HG03159 (cell line): ENCODE results near the gene KIAA1549.

Experiments
- ATAC-seq: cut with Tn5 transposase; IDR thresholded peaks from one replicate; pipeline ENCODE4 v1.9.1; 2021; ENCODE audit warnings: mild to moderate bottlenecking, moderate library complexity; ENCODE audit not compliant: unreplicated experiment

Gene KIAA1549

DNA sequence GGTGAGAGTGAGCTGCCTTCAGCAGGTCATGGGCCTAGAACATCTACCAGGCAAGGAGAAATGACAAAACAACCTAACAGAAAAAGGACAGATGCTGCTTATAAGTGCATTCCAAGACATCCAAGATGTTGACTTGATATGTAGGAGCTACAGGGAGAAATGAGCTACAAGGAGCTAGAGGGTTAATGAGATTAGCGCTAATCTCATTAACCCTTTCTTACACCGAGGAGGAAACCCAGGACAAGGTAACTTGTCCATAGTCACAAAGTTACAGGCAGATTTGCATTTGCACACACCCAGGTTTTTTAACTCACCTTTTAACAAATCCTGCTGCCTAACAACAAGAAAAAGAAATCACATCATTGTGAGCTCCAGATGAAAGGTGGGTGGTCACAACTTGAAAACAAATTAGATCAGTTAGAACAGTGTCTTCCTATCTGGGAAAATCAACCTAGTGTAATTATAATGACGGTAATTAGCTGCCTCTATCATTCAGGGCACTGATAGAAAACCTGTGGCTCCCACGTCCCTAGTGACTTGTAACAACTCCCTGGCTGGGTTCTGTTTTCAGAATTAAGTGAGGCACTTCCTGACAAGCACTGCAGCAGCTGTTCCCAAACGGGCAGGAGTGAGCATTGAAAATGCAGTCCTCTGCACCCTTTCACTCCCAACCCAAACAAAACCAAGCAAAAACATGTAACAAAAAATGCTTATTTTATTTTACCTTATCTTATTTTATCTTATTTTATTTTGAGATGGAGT, 5.7 kb downstream of the KIAA1549 start:
- ATAC-seq: no peak

GRCh38 chr7:138974675-138975292, 6.4 kb downstream of the KIAA1549 start:
- no peak for ATAC-seq

- ATAC-seq: no peak
Measured at GRCh38 chr7:138974103-138974502, 7.1 kb downstream of the KIAA1549 start.

DNA sequence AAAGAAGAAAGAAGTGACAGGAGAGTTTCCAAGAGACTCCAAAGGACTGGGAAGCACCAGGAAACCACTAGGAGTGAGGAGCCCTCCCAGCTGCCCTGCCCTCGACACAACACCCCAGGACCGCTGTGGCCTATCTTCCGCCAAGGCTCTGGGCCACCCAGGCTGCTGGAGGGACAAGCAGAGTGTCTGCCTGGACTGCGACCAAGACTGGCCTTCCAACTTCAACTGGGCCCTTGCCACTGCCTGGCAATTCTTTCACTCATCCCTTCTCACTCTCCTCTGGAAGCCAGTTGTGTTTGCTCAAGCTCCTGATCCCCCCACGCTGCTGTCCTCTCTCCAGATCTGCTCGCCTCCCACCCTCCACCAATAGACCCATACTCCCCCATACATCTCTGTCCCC, 10.2 kb downstream of the KIAA1549 start:
- no peak for ATAC-seq

GRCh38 chr7:138970446-138970845, 10.7 kb downstream of the KIAA1549 start:
- no peak for ATAC-seq

GRCh38 chr7:138967159-138967558, 14.0 kb downstream of the KIAA1549 start:
- ATAC-seq: no peak

GRCh38 chr7:138964624-138965436, 16.4 kb downstream of the KIAA1549 start:
- no peak for ATAC-seq

DNA sequence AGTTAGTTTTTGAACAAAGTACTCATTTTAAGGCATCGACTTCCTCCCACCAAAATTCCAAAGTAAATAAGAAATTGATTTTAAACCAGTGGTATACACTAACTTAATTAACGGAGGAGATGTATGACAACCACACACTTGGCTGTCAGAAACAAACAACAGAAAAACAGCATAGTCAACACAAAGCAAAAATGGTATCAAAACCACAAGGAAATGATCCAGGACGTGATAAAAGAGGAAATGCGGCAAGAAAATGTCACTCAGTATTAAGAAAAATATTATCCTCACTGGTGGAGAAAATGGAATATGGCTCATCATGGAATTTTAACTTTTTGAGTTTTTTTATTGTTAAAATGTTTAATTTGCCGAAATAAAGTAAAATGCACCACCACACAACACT, 17.5 kb downstream of the KIAA1549 start:
- ATAC-seq: no peak

- ATAC-seq: no peak
Measured at GRCh38 chr7:138962561-138963270, 18.5 kb downstream of the KIAA1549 start.

- no peak for ATAC-seq
Measured at GRCh38 chr7:138961159-138961558, 20.0 kb downstream of the KIAA1549 start.

DNA sequence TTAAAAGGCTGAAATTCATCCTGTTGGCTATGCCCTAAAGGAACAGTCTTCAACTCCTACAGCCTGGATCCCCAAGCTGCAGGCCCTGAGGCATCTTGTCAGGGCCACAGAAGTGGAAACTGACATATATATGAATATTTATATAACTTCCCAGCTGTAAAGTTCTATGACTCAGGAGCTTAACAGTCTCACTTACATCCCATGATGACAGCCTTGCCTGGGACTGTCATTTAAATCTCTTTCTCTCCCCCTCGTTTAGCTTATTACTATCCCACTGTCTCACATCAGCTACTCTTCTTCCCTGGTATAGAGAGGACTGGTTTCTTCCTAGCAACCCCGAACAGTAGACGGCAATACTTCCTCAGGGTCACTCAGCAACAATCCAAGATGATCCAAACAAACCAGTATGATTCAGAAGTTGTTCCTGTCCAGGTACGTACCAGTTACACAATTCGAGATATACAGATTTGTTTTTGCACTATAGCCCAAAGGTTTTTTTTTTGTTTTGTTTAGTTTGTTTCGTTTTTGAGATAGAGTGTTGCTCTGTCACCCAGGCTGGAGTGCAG, 22.7 kb downstream of the KIAA1549 start:
- ATAC-seq: no peak

DNA sequence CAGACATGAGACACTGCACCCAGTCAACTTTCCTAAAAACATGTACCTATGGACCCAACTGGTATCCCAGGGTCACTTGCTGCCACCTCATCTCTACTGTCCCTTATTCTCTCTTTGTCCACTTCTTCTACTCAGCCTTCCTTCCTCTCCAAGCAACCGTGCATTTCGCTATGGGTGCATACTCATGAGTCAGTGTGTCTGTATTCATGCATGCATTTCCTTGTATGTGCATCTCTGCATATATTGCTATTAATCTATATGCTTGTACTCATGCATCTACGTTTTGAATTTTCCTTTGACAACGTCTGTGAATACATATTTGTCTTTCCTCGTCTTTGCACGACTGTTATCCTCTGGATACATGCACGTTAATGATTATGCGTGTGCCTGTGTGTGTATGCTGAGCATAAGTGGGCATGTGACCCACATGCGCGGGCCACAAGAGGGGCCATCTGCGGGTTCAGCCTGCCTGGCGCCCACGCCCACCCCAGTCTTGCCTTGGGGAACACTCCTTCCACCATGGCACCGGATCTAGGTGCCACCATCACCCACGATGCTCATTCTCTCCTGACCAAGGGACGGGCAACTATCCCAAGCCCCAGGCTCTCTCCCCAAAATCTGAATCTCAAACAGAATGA, 23.3 kb downstream of the KIAA1549 start:
- ATAC-seq: no peak

DNA sequence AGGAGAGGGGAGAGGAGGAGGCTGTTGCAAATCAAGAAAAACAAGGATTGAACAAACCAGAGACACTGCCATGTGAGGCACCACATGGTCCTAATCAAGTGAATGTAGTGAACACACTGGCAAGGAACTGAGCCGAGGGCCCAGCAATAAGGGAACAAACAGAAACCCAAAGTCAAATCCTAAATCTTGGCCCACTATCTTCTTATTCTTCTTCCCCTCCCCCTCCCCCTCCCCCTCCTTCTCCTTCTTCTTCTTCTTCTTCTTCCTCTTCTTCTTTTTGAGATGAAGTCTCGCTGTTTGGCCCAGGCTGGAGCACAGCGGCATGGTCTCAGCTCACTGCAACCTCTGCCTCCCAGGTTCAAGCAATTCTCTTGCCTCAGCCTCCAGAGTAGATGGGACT, 24.0 kb downstream of the KIAA1549 start:
- ATAC-seq: no peak

DNA sequence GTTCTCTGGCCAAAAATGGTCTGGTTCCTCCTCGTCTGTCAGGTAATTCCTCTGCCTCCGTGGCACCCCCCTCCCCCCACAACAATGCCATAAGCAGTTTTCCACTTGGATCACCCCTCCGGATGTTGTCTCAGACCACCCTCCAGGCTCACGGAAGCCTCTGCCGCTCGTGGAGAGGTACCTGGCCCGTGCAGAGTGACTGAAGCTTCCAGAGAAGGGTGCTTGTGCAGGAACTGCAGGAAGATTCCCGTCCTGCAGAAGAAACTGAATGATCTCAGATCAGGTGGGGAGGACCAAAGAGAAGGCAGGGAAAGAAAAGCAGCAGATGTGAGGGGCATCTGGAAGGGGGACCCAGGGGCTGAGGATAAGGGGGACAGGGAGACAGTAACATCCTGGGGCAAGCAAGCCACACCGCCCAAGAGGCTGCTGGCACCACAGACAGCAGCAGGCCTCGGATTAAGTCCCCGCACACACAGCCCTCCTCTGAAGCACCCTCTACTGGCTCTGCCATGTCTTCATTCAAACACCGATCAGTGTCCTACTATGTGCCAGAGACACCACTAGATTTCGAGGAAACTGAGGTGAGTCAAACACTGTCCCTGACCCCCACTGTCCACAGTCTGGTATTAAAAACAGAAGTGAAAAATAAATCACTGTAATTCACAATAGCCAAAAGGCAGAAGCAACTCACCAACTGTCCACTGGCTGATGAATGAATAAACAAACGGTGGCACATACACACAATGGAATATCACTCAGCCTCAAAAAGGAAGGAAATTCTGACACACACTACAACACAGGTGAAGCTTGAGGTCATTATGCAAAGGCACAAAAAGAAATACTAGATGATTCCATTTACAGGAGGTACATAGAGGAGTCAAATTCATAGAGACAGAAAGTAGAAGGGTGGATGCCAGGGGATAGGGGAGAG, 26.4 kb downstream of the KIAA1549 start:
- ATAC-seq: no peak

DNA sequence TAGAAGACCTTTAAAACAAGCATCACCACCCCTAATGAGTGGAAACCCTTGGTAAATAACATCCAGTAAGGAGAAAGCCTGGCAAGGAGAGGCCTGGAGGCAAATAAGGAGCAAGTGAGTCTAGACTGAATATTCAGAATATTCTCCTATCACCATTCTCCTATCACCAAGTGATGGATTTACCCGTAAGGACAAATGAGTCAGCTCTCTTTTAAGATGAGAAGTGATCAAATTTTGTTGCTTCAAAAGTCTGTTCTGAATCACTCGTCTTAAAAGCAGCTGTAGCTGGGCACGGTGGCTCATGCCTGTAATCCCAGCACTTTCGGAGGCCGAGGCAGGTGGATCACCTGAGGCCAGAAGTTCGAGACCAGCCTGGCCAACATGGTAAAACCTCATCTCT, 28.4 kb downstream of the KIAA1549 start:
- ATAC-seq: no peak

- ATAC-seq: no peak
Measured at GRCh38 chr7:138951953-138952352, 29.2 kb downstream of the KIAA1549 start.

DNA sequence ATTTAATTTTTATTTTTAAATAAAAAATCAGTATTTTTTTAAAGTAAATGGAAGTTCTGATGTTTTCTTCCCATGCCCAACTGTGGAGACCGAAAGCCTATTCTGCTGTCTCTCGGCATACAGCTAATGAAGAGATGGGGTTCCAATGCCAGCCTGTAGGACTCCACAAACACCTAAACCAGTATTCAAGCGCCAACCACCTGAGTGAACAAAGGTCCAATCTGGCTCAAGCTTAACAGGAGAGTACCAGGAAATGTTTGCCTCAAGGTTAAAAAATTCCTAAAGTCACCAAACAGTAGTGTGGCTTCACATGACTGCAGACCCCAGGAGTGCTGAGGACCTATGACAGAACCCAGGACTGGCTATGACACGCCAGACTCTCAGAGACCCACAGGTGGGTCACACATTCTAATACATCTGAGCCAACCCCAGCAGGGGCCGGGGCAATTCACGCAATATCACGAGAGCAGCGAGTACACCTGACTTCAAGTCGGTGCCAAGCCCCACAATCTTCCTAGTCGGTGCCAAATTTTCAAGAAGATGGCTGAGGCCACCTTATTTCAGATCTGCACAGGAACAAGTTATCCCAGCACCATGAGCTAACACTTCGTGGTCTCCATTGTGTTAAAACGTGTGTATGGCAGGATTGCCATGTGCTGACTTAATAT, 31.6 kb downstream of the KIAA1549 start:
- no peak for ATAC-seq

- no peak for ATAC-seq
Measured at GRCh38 chr7:138948403-138948802, 32.8 kb downstream of the KIAA1549 start.

GRCh38 chr7:138945821-138946220, 35.4 kb downstream of the KIAA1549 start:
- no peak for ATAC-seq
